Activated CD8-positive, alpha-beta memory T cell treated with anti-CD3 and anti-CD28 coated beads, Interleukin-2, amount 10 ng/mL, durations not matched to agents 7 days and 5 days (primary cell): ENCODE results near the gene KIF1A. TPM values are rescaled to one million over a fixed set of nuclear protein-coding genes. Genes with fewer than 3 reads are reported as not detected.

Experiments
- ATAC-seq: fragments of 150-1000 bp; cut with Tn5 transposase; one replicate; pipeline ENCODE4 v1.10.0; 2021; ENCODE audit warnings: moderate library complexity
- CTCF ChIA-PET: fragments of 350-600 bp; sonication (Branson Sonifier 250); formaldehyde crosslinking; loops from one replicate; lab custom pipeline; 2021; ENCODE audit warnings: antibody characterized with exemption; lab: Charles Lee
- DNase-seq: peaks from one replicate; pipeline ENCODE4 v3.0.0-alpha.2; 2020
- H3K27ac Mint-ChIP-seq: one replicate; pipeline ENCODE4 v1.8.0; 2021; ENCODE audit warnings: mild to moderate bottlenecking, mixed read lengths
- H3K27me3 Mint-ChIP-seq: one replicate; pipeline ENCODE4 v1.8.0; 2021; ENCODE audit warnings: mixed read lengths
- H3K36me3 Mint-ChIP-seq: one replicate; pipeline ENCODE4 v1.8.0; 2021; ENCODE audit warnings: mild to moderate bottlenecking, mixed read lengths
- H3K4me1 Mint-ChIP-seq: one replicate; pipeline ENCODE4 v1.8.0; 2021; ENCODE audit warnings: mixed read lengths
- H3K4me3 Mint-ChIP-seq: one replicate; pipeline ENCODE4 v1.8.0; 2021; ENCODE audit warnings: mild to moderate bottlenecking, moderate library complexity, mixed read lengths
- H3K9me3 Mint-ChIP-seq: one replicate; pipeline ENCODE4 v1.8.0; 2022; ENCODE audit warnings: low read depth, mixed read lengths
- total RNA-seq, 2 experiments: library from RNA; stranded (reverse); gene quantifications; one replicate each; pipeline ENCODE4 v1.2.3, GENCODE V29; 2021

The KIF1A gene
- total RNA-seq, 2 experiments from 2014 or later: 0.76 to 4.6 TPM

- Mint-ChIP-seq H3K27ac (no peak overlapping the region), H3K9me3 (peaks cover 9% of the 10 kb centered on the region), H3K36me3 (no peaks in the 10 kb centered on the region), H3K4me3 (no peak overlapping the region), H3K27me3 (peaks cover 9% of the 10 kb centered on the region), H3K4me1 (no peaks in the 10 kb centered on the region)
- CTCF ChIA-PET: no interaction called here
- DNase-seq (no peak), ATAC-seq (no peak)
Observed at GRCh38 chr2:240812301-240812680, 7.7 kb downstream of the KIF1A start.

GRCh38 chr2:240811346-240812300 is 8.4 kb downstream of the KIF1A start:
- H3K27ac Mint-ChIP-seq: no peak overlapping the region
- CTCF ChIA-PET: interaction anchor here (1.5 kb wide), 1 partner anchor 40 kb away, joined by 3 read pairs; no protein-coding TSS in a partner anchor
- no peak overlapping the region for H3K4me3 Mint-ChIP-seq
- H3K27me3 Mint-ChIP-seq: peaks cover 9% of the 10 kb centered on the region
- no peak for ATAC-seq
- peaks cover 9% of the 10 kb centered on the region for H3K9me3 Mint-ChIP-seq
- H3K4me1 Mint-ChIP-seq: no peaks in the 10 kb centered on the region
- peak; percentile 35 for DNase-seq
- H3K36me3 Mint-ChIP-seq: no peaks in the 10 kb centered on the region

GRCh38 chr2:240810621-240811020 is 9.4 kb downstream of the KIF1A start:
- Mint-ChIP-seq H3K9me3 (peaks cover 9% of the 10 kb centered on the region), H3K27me3 (peaks cover 15% of the 10 kb centered on the region), H3K4me3 (no peak overlapping the region), H3K36me3 (no peaks in the 10 kb centered on the region), H3K27ac (no peak overlapping the region), H3K4me1 (no peaks in the 10 kb centered on the region)
- peak; percentile 35 for DNase-seq
- ATAC-seq: no peak
- CTCF ChIA-PET: interaction anchor here (1.5 kb wide), 1 partner anchor 41 kb away, joined by 3 read pairs; no protein-coding TSS in a partner anchor

- H3K9me3 Mint-ChIP-seq: peaks cover 9% of the 10 kb centered on the region
- CTCF ChIA-PET: no interaction called here
- peak; percentile 32 for DNase-seq
- no peak for ATAC-seq
- H3K27me3 Mint-ChIP-seq: peaks cover 17% of the 10 kb centered on the region
- no peaks in the 10 kb centered on the region for H3K4me1 Mint-ChIP-seq
- no peak overlapping the region for H3K4me3 Mint-ChIP-seq
- H3K36me3 Mint-ChIP-seq: no peaks in the 10 kb centered on the region
- no peak overlapping the region for H3K27ac Mint-ChIP-seq
Observed at GRCh38 chr2:240810199-240810598, 9.8 kb downstream of the KIF1A start.

- Mint-ChIP-seq H3K36me3 (no peaks in the 10 kb centered on the region), H3K4me3 (no peak overlapping the region), H3K27ac (no peak overlapping the region), H3K4me1 (no peaks in the 10 kb centered on the region), H3K9me3 (peaks cover 9% of the 10 kb centered on the region), H3K27me3 (peaks cover 23% of the 10 kb centered on the region)
- ATAC-seq (no peak), DNase-seq (peak; percentile 15)
- CTCF ChIA-PET: no interaction called here
Observed at GRCh38 chr2:240809276-240809675, 10.7 kb downstream of the KIF1A start.

GRCh38 chr2:240806459-240806858 is 13.6 kb downstream of the KIF1A start:
- ATAC-seq: no peak
- Mint-ChIP-seq H3K27me3 (peaks cover 40% of the 10 kb centered on the region), H3K9me3 (no peaks in the 10 kb centered on the region), H3K27ac (no peak overlapping the region), H3K36me3 (no peaks in the 10 kb centered on the region), H3K4me3 (no peak overlapping the region), H3K4me1 (no peaks in the 10 kb centered on the region)
- DNase-seq: no peak
- CTCF ChIA-PET: no interaction called here

GRCh38 chr2:240806006-240806405 is 14.0 kb downstream of the KIF1A start:
- DNase-seq: no peak
- no peaks in the 10 kb centered on the region for H3K9me3 Mint-ChIP-seq
- no peak for ATAC-seq
- H3K27me3 Mint-ChIP-seq: peaks cover 44% of the 10 kb centered on the region
- H3K36me3 Mint-ChIP-seq: no peaks in the 10 kb centered on the region
- H3K27ac Mint-ChIP-seq: no peak overlapping the region
- CTCF ChIA-PET: no interaction called here
- no peak overlapping the region for H3K4me3 Mint-ChIP-seq
- H3K4me1 Mint-ChIP-seq: no peaks in the 10 kb centered on the region

- H3K27me3 Mint-ChIP-seq: peaks cover 50% of the 10 kb centered on the region
- ATAC-seq (no peak), DNase-seq (peak; percentile 31)
- no peak overlapping the region for H3K27ac Mint-ChIP-seq
- H3K4me3 Mint-ChIP-seq: no peak overlapping the region
- CTCF ChIA-PET: no interaction called here
- H3K36me3 Mint-ChIP-seq: no peaks in the 10 kb centered on the region
- no peaks in the 10 kb centered on the region for H3K4me1 Mint-ChIP-seq
- no peaks in the 10 kb centered on the region for H3K9me3 Mint-ChIP-seq
Observed at GRCh38 chr2:240803191-240803590, 16.8 kb downstream of the KIF1A start.

GRCh38 chr2:240799033-240799820 is 20.8 kb downstream of the KIF1A start:
- Mint-ChIP-seq H3K9me3 (no peaks in the 10 kb centered on the region), H3K27ac (no peak overlapping the region), H3K36me3 (no peaks in the 10 kb centered on the region), H3K4me1 (no peaks in the 10 kb centered on the region), H3K4me3 (no peak overlapping the region), H3K27me3 (peaks cover 32% of the 10 kb centered on the region)
- no peak for ATAC-seq
- no peak for DNase-seq
- CTCF ChIA-PET: no interaction called here

- ATAC-seq (no peak), DNase-seq (no peak)
- Mint-ChIP-seq H3K9me3 (no peaks in the 10 kb centered on the region), H3K4me3 (no peak overlapping the region), H3K4me1 (no peaks in the 10 kb centered on the region), H3K36me3 (no peaks in the 10 kb centered on the region), H3K27me3 (peaks cover 30% of the 10 kb centered on the region), H3K27ac (no peak overlapping the region)
- CTCF ChIA-PET: no interaction called here
Observed at GRCh38 chr2:240798327-240798905, 21.6 kb downstream of the KIF1A start.

- Mint-ChIP-seq H3K4me3 (no peak overlapping the region), H3K36me3 (no peaks in the 10 kb centered on the region), H3K4me1 (no peaks in the 10 kb centered on the region), H3K27ac (no peak overlapping the region), H3K9me3 (no peaks in the 10 kb centered on the region), H3K27me3 (peaks cover 25% of the 10 kb centered on the region)
- CTCF ChIA-PET: no interaction called here
- DNase-seq (no peak), ATAC-seq (no peak)
Observed at GRCh38 chr2:240797914-240798313, 22.1 kb downstream of the KIF1A start.

- H3K27ac Mint-ChIP-seq: no peak overlapping the region
- ATAC-seq (no peak), DNase-seq (no peak)
- CTCF ChIA-PET: no interaction called here
- no peaks in the 10 kb centered on the region for H3K9me3 Mint-ChIP-seq
- H3K4me1 Mint-ChIP-seq: no peaks in the 10 kb centered on the region
- no peak overlapping the region for H3K4me3 Mint-ChIP-seq
- H3K27me3 Mint-ChIP-seq: peaks cover 22% of the 10 kb centered on the region
- H3K36me3 Mint-ChIP-seq: no peaks in the 10 kb centered on the region
Observed at GRCh38 chr2:240797500-240797895, 22.5 kb downstream of the KIF1A start.
